Neural cell (in vitro differentiated cells): ENCODE measurements around the gene ASCC3. TPM values are rescaled to one million over a fixed set of nuclear protein-coding genes. Genes with fewer than 3 reads are reported as not detected.

ENCODE experiments used
- H2AFZ ChIP-seq: fragments of 200-600, 300-800 bp; sonication (generic), shearing (Covaris generic); 2 replicates; pipeline ENCODE4 v1.6.0; 2014; ENCODE audit warnings: low read depth, mild to moderate bottlenecking, antibody characterized with exemption, low read length, moderate library complexity
- H3F3A ChIP-seq: fragments of 200-600 bp; shearing (Covaris generic); 2 replicates; pipeline ENCODE4 v1.6.1; 2016; ENCODE audit warnings: mild to moderate bottlenecking, moderate library complexity, mixed read lengths, antibody characterized with exemption, low read length; ENCODE audit not compliant: insufficient read depth, poor library complexity, severe bottlenecking
- H3K27ac ChIP-seq: fragments of 200-600, 300-800 bp; sonication (generic), shearing (Covaris generic); 2 replicates; pipeline ENCODE4 v1.5.1; 2014; ENCODE audit warnings: mild to moderate bottlenecking, low read length, moderate library complexity
- H3K27me3 ChIP-seq: fragments of 300-800, 200-600 bp; sonication (generic), shearing (Covaris generic); 2 replicates; pipeline ENCODE4 v1.6.0; 2014; ENCODE audit warnings: mild to moderate bottlenecking, low read depth, low read length, moderate library complexity; ENCODE audit not compliant: insufficient read depth
- H3K36me3 ChIP-seq: fragments of 300-800, 200-600 bp; sonication (generic), shearing (Covaris generic); 2 replicates; pipeline ENCODE4 v1.5.1; 2014; ENCODE audit warnings: mild to moderate bottlenecking, antibody characterized with exemption, low read length, moderate library complexity; ENCODE audit not compliant: insufficient read depth
- H3K4me2 ChIP-seq: fragments of 300-800, 200-600 bp; sonication (generic), shearing (Covaris generic); 2 replicates; pipeline ENCODE4 v1.6.0; 2014; ENCODE audit warnings: mild to moderate bottlenecking, low read length
- H3K4me3 ChIP-seq: fragments of 300-800, 200-600 bp; sonication (generic), shearing (Covaris generic); 2 replicates; pipeline ENCODE4 v1.5.1; 2014; ENCODE audit warnings: mild to moderate bottlenecking, low read length, moderate library complexity
- H3K79me2 ChIP-seq: fragments of 200-600 bp; shearing (Covaris generic); replicated peaks from 2 replicates; pipeline ENCODE4 v1.6.0; 2014; ENCODE audit warnings: mild to moderate bottlenecking, low read length, moderate library complexity; ENCODE audit not compliant: insufficient read depth
- H3K9ac ChIP-seq: fragments of 300-800, 200-600 bp; sonication (generic), shearing (Covaris generic); 2 replicates; pipeline ENCODE4 v1.6.1; 2016; ENCODE audit warnings: mild to moderate bottlenecking, low read length, mixed read lengths
- H3K9me2 ChIP-seq: fragments of 200-600 bp; shearing (Covaris generic); 2 replicates; pipeline ENCODE4 v1.6.1; 2016; ENCODE audit warnings: mild to moderate bottlenecking, low read length, mixed read lengths; ENCODE audit not compliant: insufficient read depth
- H3K9me3 ChIP-seq: fragments of 200-600, 300-800 bp; sonication (generic), shearing (Covaris generic); 2 replicates; pipeline ENCODE4 v1.6.1; 2016; ENCODE audit warnings: mild to moderate bottlenecking, mixed run types, low read length, moderate library complexity, mixed read lengths
- H4K20me1 ChIP-seq: fragments of 200-600 bp; shearing (Covaris generic); 2 replicates; pipeline ENCODE4 v1.6.1; 2016; ENCODE audit warnings: mild to moderate bottlenecking, mixed run types; ENCODE audit not compliant: insufficient read depth
- EP300 ChIP-seq: fragments of 450-650 bp; conservative IDR thresholded peaks from 2 replicates; pipeline ENCODE4 v1.6.1; 2014; ENCODE audit warnings: antibody characterized with exemption, mild to moderate bottlenecking, moderate library complexity; ENCODE audit not compliant: poor library complexity, severe bottlenecking
- EZH2 ChIP-seq: fragments of 200-600, 300-800 bp; shearing (Covaris generic), sonication (generic); IDR thresholded peaks from 2 replicates; pipeline ENCODE4 v1.6.1; 2014; ENCODE audit warnings: antibody characterized with exemption, low read length, borderline replicate concordance, mild to moderate bottlenecking; ENCODE audit not compliant: insufficient read depth, poor library complexity, severe bottlenecking
- MXI1 ChIP-seq: fragments of 450-650 bp; conservative IDR thresholded peaks from 2 replicates; pipeline ENCODE4 v1.6.1; 2014; ENCODE audit warnings: antibody characterized with exemption, mild to moderate bottlenecking; ENCODE audit not compliant: poor library complexity, severe bottlenecking
- POLR2AphosphoS5 ChIP-seq: IDR thresholded peaks from 2 replicates; pipeline ENCODE4 v1.6.1; 2012
- RAD21 ChIP-seq: fragments of 450-650 bp; conservative IDR thresholded peaks from 2 replicates; pipeline ENCODE4 v1.6.1; 2014; ENCODE audit warnings: antibody characterized with exemption, mild to moderate bottlenecking, moderate library complexity
- SMC3 ChIP-seq: fragments of 450-650 bp; conservative IDR thresholded peaks from 2 replicates; pipeline ENCODE4 v1.6.1; 2014; ENCODE audit warnings: antibody characterized with exemption, mild to moderate bottlenecking, moderate library complexity; ENCODE audit not compliant: poor library complexity
- TAF1 ChIP-seq: IDR thresholded peaks from 2 replicates; pipeline ENCODE4 v1.6.1; 2012; ENCODE audit warnings: low read depth
- polyA plus RNA-seq: library from polyadenylated mRNA; depleted of rRNA; stranded (reverse); fragments of >200 nt; gene quantifications from 2 replicates; pipeline ENCODE4 v1.2.3, GENCODE V29; 2014
- TF ChIP-seq, protein P1 (sequence below): fragments of 450-650 bp; IDR thresholded peaks from 2 replicates; pipeline ENCODE4 v1.5.1; 2014; ENCODE audit warnings: antibody characterized with exemption, mild to moderate bottlenecking, moderate library complexity; ENCODE audit not compliant: poor library complexity, severe bottlenecking
- TF ChIP-seq, protein P2 (sequence below): IDR thresholded peaks from 2 replicates; pipeline ENCODE4 v1.6.1; 2012; ENCODE audit warnings: borderline replicate concordance

ASCC3 gene
- polyA plus RNA-seq, 1 donor from 2014 or later = 14.9 TPM

DNA sequence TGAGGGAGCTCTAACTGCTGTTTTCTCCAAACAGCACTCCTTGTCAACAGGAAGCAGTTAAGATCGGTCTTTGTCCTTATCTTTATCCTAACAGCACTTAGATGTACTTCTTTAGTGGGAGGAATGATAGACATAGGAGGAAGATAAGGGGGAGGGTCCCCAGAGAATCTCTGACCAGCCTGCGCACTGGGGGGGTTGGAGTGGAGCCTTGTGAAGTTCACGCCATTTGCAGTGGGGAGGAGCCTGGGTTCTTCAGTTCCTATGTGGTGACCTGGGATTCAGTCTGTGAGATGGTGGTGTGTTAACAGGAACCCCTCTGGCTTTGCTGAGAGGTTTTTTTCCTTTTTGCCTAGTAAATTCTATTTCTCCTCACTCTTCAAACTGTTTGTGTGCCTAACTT, 18.1 kb upstream of the ASCC3 start:
- TF ChIP-seq EP300 (no peak), RAD21 (no peak), EZH2 (no peak), MXI1 (no peak), SMC3 (no peak), TAF1 (no peak), POLR2AphosphoS5 (no peak)
- TF ChIP-seq, protein P1, sequence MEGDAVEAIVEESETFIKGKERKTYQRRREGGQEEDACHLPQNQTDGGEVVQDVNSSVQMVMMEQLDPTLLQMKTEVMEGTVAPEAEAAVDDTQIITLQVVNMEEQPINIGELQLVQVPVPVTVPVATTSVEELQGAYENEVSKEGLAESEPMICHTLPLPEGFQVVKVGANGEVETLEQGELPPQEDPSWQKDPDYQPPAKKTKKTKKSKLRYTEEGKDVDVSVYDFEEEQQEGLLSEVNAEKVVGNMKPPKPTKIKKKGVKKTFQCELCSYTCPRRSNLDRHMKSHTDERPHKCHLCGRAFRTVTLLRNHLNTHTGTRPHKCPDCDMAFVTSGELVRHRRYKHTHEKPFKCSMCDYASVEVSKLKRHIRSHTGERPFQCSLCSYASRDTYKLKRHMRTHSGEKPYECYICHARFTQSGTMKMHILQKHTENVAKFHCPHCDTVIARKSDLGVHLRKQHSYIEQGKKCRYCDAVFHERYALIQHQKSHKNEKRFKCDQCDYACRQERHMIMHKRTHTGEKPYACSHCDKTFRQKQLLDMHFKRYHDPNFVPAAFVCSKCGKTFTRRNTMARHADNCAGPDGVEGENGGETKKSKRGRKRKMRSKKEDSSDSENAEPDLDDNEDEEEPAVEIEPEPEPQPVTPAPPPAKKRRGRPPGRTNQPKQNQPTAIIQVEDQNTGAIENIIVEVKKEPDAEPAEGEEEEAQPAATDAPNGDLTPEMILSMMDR = no peak
- TF ChIP-seq, protein P2, sequence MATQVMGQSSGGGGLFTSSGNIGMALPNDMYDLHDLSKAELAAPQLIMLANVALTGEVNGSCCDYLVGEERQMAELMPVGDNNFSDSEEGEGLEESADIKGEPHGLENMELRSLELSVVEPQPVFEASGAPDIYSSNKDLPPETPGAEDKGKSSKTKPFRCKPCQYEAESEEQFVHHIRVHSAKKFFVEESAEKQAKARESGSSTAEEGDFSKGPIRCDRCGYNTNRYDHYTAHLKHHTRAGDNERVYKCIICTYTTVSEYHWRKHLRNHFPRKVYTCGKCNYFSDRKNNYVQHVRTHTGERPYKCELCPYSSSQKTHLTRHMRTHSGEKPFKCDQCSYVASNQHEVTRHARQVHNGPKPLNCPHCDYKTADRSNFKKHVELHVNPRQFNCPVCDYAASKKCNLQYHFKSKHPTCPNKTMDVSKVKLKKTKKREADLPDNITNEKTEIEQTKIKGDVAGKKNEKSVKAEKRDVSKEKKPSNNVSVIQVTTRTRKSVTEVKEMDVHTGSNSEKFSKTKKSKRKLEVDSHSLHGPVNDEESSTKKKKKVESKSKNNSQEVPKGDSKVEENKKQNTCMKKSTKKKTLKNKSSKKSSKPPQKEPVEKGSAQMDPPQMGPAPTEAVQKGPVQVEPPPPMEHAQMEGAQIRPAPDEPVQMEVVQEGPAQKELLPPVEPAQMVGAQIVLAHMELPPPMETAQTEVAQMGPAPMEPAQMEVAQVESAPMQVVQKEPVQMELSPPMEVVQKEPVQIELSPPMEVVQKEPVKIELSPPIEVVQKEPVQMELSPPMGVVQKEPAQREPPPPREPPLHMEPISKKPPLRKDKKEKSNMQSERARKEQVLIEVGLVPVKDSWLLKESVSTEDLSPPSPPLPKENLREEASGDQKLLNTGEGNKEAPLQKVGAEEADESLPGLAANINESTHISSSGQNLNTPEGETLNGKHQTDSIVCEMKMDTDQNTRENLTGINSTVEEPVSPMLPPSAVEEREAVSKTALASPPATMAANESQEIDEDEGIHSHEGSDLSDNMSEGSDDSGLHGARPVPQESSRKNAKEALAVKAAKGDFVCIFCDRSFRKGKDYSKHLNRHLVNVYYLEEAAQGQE = no peak
- H3K79me2 ChIP-seq = no peaks in the 10 kb centered on the region
- no peaks in the 10 kb centered on the region for H3K9me3 ChIP-seq
- no peak overlapping the region for H3K4me3 ChIP-seq
- H3F3A ChIP-seq = no peaks in the 10 kb centered on the region
- H2AFZ ChIP-seq = no peak overlapping the region
- H3K36me3 ChIP-seq = no peaks in the 10 kb centered on the region
- no peaks in the 10 kb centered on the region for H3K9me2 ChIP-seq
- no peaks in the 10 kb centered on the region for H4K20me1 ChIP-seq
- no peaks in the 10 kb centered on the region for H3K27me3 ChIP-seq
- H3K4me2 ChIP-seq = no peak overlapping the region
- H3K9ac ChIP-seq = no peak overlapping the region
- no peak overlapping the region for H3K27ac ChIP-seq

DNA sequence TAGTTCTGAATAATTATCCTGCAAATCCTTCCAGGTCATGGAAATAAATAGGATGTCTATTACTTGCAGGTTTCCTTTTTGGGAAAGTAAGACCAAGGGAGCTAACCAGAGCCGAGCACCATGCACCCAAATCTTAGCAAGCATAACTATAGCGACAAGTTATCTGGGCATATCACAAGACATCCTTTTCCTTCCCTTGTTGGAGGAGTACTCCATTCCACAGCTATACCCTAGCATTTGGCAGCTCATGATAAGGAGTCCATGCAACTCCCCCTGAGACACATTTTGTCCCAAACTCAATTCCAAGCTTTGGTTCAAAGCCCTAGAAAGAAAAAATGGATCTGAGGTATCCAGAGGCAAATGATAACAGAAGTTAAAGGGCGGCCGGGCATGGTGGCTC, 16.5 kb upstream of the ASCC3 start:
- no peak overlapping the region for H3K27ac ChIP-seq
- no peaks in the 10 kb centered on the region for H3K27me3 ChIP-seq
- no peaks in the 10 kb centered on the region for H4K20me1 ChIP-seq
- H3K79me2 ChIP-seq = no peaks in the 10 kb centered on the region
- H3K4me2 ChIP-seq = no peak overlapping the region
- H2AFZ ChIP-seq = no peak overlapping the region
- H3K9me3 ChIP-seq = no peaks in the 10 kb centered on the region
- H3K9ac ChIP-seq = no peak overlapping the region
- H3K36me3 ChIP-seq = no peaks in the 10 kb centered on the region
- no peaks in the 10 kb centered on the region for H3K9me2 ChIP-seq
- H3F3A ChIP-seq = no peaks in the 10 kb centered on the region
- H3K4me3 ChIP-seq = no peak overlapping the region
- TF ChIP-seq EP300 (no peak), MXI1 (no peak), RAD21 (no peak), POLR2AphosphoS5 (no peak), EZH2 (no peak), TAF1 (no peak), SMC3 (no peak)
- TF ChIP-seq, protein P2 = no peak
- TF ChIP-seq, protein P1 = no peak
